ENCODE data around the gene PHACTR2. TPM values are rescaled to one million over a fixed set of nuclear protein-coding genes. Genes with fewer than 3 reads are reported as not detected.

The PHACTR2 gene
- total RNA-seq, 2 donors from 2014 or later = 68.5 to 87.7 TPM

GRCh38 chr6:143744551-143745165, 66.9 kb downstream of the PHACTR2 start:
- Histone ChIP-seq H3K4me1 (ENCODE audit: control insufficient read depth in 1 of 2, low read depth in 2 of 2) (peaks cover 27 to 71% of the 10 kb centered on the region in 2 donors), H3K27ac (peak overlapping the region; percentile 79 to 87), H3K36me3 (no peaks in the 10 kb centered on the region), H3K4me3 (peak overlapping the region; percentile 56), H3K27me3 (replicated peaks; ENCODE audit: insufficient read depth) (no peaks in the 10 kb centered on the region), H3K9me3 (no peaks in the 10 kb centered on the region)
- no peak for TF ChIP-seq CTCF (IDR thresholded peaks at IDR 0.05)
- ATAC-seq (ENCODE audit: insufficient number of reproducible peaks, low FRiP score, low read depth) = no peak
- no peak for DNase-seq (ENCODE audit: low spot score)

- H3K4me1 ChIP-seq (ENCODE audit: control insufficient read depth in 1 of 2, low read depth in 2 of 2) = peaks cover 27 to 71% of the 10 kb centered on the region in 2 donors
- H3K27me3 ChIP-seq (replicated peaks; ENCODE audit: insufficient read depth) = no peaks in the 10 kb centered on the region
- H3K4me3 ChIP-seq = peak overlapping the region; percentile 37
- H3K36me3 ChIP-seq = no peaks in the 10 kb centered on the region
- ATAC-seq (ENCODE audit: insufficient number of reproducible peaks, low FRiP score, low read depth) = no peak
- no peaks in the 10 kb centered on the region for H3K9me3 ChIP-seq
- peak overlapping the region; percentile 79 to 87 for H3K27ac ChIP-seq
- DNase-seq (ENCODE audit: low spot score) = no peak
- no peak for TF ChIP-seq CTCF (IDR thresholded peaks at IDR 0.05)
These were observed 67.7 kb downstream of the PHACTR2 start for GRCh38 chr6:143745166-143746133.

GRCh38 chr6:143746202-143747119, 68.7 kb downstream of the PHACTR2 start:
- H3K4me3 ChIP-seq = peak overlapping the region; percentile 37
- peaks cover 27 to 71% of the 10 kb centered on the region in 2 donors for H3K4me1 ChIP-seq (ENCODE audit: control insufficient read depth in 1 of 2, low read depth in 2 of 2)

GRCh38 chr6:143747347-143747842, 69.6 kb downstream of the PHACTR2 start:
- Histone ChIP-seq H3K27ac (peak overlapping the region; percentile 79 to 87), H3K4me1 (ENCODE audit: control insufficient read depth in 1 of 2, low read depth in 2 of 2) (peaks cover 24 to 62% of the 10 kb centered on the region in 2 donors), H3K36me3 (no peaks in the 10 kb centered on the region), H3K27me3 (replicated peaks; ENCODE audit: insufficient read depth) (no peaks in the 10 kb centered on the region), H3K4me3 (no peak overlapping the region), H3K9me3 (no peaks in the 10 kb centered on the region)
- no peak for DNase-seq (ENCODE audit: low spot score)
- ATAC-seq (ENCODE audit: insufficient number of reproducible peaks, low FRiP score, low read depth) = no peak
- no peak for TF ChIP-seq CTCF (IDR thresholded peaks at IDR 0.05)

More at GRCh38 chr6:143746202-143747119, 68.7 kb downstream of the PHACTR2 start:
- Histone ChIP-seq H3K27ac (peak overlapping the region; percentile 79 to 87), H3K36me3 (no peaks in the 10 kb centered on the region), H3K9me3 (no peaks in the 10 kb centered on the region), H3K27me3 (replicated peaks; ENCODE audit: insufficient read depth) (no peaks in the 10 kb centered on the region)
- no peak for TF ChIP-seq CTCF (IDR thresholded peaks at IDR 0.05)
- ATAC-seq (ENCODE audit: insufficient number of reproducible peaks, low FRiP score, low read depth) (no peak), DNase-seq (ENCODE audit: low spot score) (no peak)

Data from thoracic aorta (tissue), 2 donors.